Right lobe of liver (tissue), 6 donors: ENCODE measurements around the gene SMIM26. TPM values are rescaled to one million over a fixed set of nuclear protein-coding genes. Genes with fewer than 3 reads are reported as not detected.

ENCODE experiments used
- ATAC-seq, 4 donors: fragments of 200-7000 bp; cut with Tn5 transposase; one replicate each; pipeline ENCODE4 v1.9.1; 2020; ENCODE audit warnings: mild to moderate bottlenecking in 4 of 4, moderate library complexity in 4 of 4
- DNase-seq, 3 donors: peaks; one replicate each; pipeline ENCODE4 v3.0.0-alpha.2; 2020
- H3K27ac ChIP-seq, 3 donors: fragments of 200-600 bp; one replicate each; pipeline ENCODE4 v1.8.0; 2022
- H3K27me3 ChIP-seq, 2 donors: fragments of 200-600 bp; one replicate each; pipeline ENCODE4 v1.8.0; 2022
- H3K36me3 ChIP-seq, 4 donors: fragments of 200-600 bp; sonication (generic) in 1 of 4; one replicate each; pipeline versions ENCODE4 v1.5.1 to v1.8.0; 2017 to 2022; ENCODE audit warnings: control low read depth in 1 of 4
- H3K4me1 ChIP-seq, 4 donors: fragments of 200-600 bp; sonication (generic) in 1 of 4; one replicate each; pipeline versions ENCODE4 v1.5.1 to v1.8.0; 2017 to 2022; ENCODE audit warnings: control low read depth in 1 of 4
- H3K4me3 ChIP-seq, 3 donors: fragments of 200-600 bp; one replicate each; pipeline ENCODE4 v1.8.0; 2022
- H3K9me3 ChIP-seq, 4 donors: fragments of 200-600 bp; sonication (generic) in 1 of 4; one replicate each; pipeline versions ENCODE4 v1.5.1 to v1.8.0; 2017 to 2022; ENCODE audit warnings: control low read depth in 1 of 4
- POLR2A ChIP-seq: fragments of 450-650 bp; IDR thresholded peaks from one replicate; pipeline ENCODE4 v1.6.1; 2017; ENCODE audit warnings: antibody characterized with exemption, mild to moderate bottlenecking
- WGBS: methylation state at CpG from one replicate; pipeline ENCODE4 v1.1.6; 2018; ENCODE audit warnings: low coverage, low lambda C conversion rate; ENCODE audit not compliant: insufficient coverage; ENCODE audit errors: missing lambda C conversion rate; 5-methylcytosine and 5-hydroxymethylcytosine counted together
- intact Hi-C, 2 donors: fragments of 100-400 bp; cut with DNase I; formaldehyde crosslinking; loops; one replicate each; pipeline versions ENCODE4 v1.11.2 to v1.14.1; 2022
- total RNA-seq, 6 experiments: library from RNA; depleted of rRNA in 2 of 6; stranded (reverse); fragments of >200 nt in 2 of 6; fragmentation: NEBNext Ultra II Directional in 3 of 6; extraction: Animal tissue kit (Norgen Biotek cat#: 25700) in 3 of 6; gene quantifications; one replicate each; pipeline versions ENCODE4 v1.1.0 to v1.2.4, GENCODE V29; 2016 to 2023
- TF ChIP-seq, protein P1 (sequence below), 4 donors: fragments of 200-600 bp in 3 of 4; fragments of 450-650 bp in 1 of 4; IDR thresholded peaks; one replicate each; pipeline versions ENCODE4 v1.5.1 to v1.8.0; 2016 to 2022; ENCODE audit warnings: antibody characterized with exemption in 4 of 4, mild to moderate bottlenecking in 2 of 4
- donor health status: DM: no; HTN: yes; CAD: no.
- donor health status: DM: no; HTN: no; CAD: no.
- donor health status: DM: no; HTN: no; CAD: no.
- donor health status: DM: no; HTN: yes; CAD: no.
- donor health status: DM: no; HTN: yes; CAD: no.

The SMIM26 gene
- total RNA-seq, 6 experiments from 2014 or later, result 38.5 to 104 (median 42.4) TPM

DNA sequence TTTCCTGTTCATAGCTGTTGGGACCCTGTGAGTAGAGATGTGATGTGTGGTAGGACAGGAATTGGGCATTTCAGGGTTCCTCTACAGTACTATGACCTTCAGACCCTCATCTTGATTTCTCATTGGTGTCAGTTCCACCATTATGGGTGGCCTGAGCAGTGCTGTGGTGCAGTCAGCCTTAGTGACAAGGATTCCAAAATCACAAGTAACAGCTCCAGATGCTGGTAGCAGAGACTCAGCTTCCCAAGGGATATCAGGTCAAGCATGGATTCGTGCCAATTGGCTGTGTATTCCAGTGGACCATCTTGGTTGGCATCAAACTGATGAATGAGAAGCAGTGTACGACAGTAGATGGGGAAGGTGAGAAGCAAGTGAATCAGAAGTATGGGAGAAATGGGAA, 3.8 kb downstream of the SMIM26 start:
- Histone ChIP-seq H3K27ac (no peak overlapping the region), H3K27me3 (no peaks in the 10 kb centered on the region), H3K4me3 (no peak overlapping the region), H3K36me3 (peaks cover 3 to 17% (median 7%) of the 10 kb centered on the region in 4 donors), H3K9me3 (no peaks in the 10 kb centered on the region), H3K4me1 (peaks cover 0 to 6% (median 2%) of the 10 kb centered on the region in 4 donors)
- WGBS, result 85% methylated on average over 2 of the region's 2 CpGs
- no peak for DNase-seq
- TF ChIP-seq POLR2A, result no peak
- TF ChIP-seq, protein P1, sequence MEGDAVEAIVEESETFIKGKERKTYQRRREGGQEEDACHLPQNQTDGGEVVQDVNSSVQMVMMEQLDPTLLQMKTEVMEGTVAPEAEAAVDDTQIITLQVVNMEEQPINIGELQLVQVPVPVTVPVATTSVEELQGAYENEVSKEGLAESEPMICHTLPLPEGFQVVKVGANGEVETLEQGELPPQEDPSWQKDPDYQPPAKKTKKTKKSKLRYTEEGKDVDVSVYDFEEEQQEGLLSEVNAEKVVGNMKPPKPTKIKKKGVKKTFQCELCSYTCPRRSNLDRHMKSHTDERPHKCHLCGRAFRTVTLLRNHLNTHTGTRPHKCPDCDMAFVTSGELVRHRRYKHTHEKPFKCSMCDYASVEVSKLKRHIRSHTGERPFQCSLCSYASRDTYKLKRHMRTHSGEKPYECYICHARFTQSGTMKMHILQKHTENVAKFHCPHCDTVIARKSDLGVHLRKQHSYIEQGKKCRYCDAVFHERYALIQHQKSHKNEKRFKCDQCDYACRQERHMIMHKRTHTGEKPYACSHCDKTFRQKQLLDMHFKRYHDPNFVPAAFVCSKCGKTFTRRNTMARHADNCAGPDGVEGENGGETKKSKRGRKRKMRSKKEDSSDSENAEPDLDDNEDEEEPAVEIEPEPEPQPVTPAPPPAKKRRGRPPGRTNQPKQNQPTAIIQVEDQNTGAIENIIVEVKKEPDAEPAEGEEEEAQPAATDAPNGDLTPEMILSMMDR (IDR thresholded peaks at IDR 0.05), result no peak
- no peak for ATAC-seq
- intact Hi-C loops, result no loop called here

DNA sequence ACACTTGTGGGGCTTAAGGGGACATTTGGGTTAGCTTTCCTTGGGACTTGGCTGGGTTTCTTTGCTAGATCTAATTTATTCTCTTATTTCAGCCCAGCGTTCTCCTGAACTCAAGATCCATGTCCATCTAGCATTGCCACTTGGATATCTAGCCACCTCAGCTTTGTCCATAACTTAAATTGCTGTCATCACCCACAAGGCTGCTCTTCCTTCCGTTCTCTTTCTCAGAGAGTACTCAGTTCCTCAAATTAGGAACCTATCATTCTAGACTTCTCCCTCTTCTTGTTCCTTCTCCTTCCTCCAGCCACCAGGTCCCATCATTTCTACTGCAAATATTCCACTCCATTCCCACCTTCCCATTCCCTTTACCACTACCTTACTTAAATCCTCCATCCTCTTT, 4.3 kb downstream of the SMIM26 start:
- ATAC-seq (no peak), DNase-seq (no peak)
- Histone ChIP-seq H3K4me3 (no peak overlapping the region), H3K4me1 (peaks cover 0 to 6% (median 2%) of the 10 kb centered on the region in 4 donors), H3K36me3 (peaks cover 3 to 17% (median 7%) of the 10 kb centered on the region in 4 donors), H3K27me3 (no peaks in the 10 kb centered on the region), H3K27ac (no peak overlapping the region), H3K9me3 (no peaks in the 10 kb centered on the region)
- no peak for TF ChIP-seq POLR2A
- TF ChIP-seq, protein P1 (IDR thresholded peaks at IDR 0.05), result no peak
- 73% methylated on average over 2 of the region's 2 CpGs for WGBS
- intact Hi-C loops, result no loop called here

DNA sequence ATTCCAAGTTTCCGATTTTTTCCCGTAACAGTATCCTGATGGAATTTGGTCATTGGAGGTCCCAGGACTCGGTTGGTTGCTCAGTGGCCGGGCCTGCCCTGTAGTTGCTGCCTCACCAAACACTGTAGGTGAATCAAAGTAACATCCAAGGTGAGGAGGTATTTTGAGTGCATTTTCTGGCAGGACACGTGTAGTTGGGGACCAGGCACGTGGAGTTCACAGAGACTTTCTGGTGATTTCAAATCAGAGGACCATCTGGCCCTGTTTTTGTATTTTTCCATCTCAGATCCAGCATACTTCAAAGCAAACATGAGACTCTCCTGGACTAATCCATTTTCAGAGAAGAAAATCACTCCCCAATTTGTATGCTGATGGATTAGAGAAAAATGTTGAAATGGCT, 10.7 kb downstream of the SMIM26 start:
- no peak overlapping the region for H3K27ac ChIP-seq
- WGBS, result 71% methylated on average over 3 of the region's 6 CpGs
- no peaks in the 10 kb centered on the region for H3K4me1 ChIP-seq
- intact Hi-C loops, result no loop called here
- no peaks in the 10 kb centered on the region for H3K9me3 ChIP-seq
- no peak for DNase-seq
- no peaks in the 10 kb centered on the region for H3K36me3 ChIP-seq
- no peak overlapping the region for H3K4me3 ChIP-seq
- no peak for TF ChIP-seq POLR2A
- TF ChIP-seq, protein P1 (IDR thresholded peaks at IDR 0.05), result no peak
- no peak for ATAC-seq
- H3K27me3 ChIP-seq, result no peaks in the 10 kb centered on the region

DNA sequence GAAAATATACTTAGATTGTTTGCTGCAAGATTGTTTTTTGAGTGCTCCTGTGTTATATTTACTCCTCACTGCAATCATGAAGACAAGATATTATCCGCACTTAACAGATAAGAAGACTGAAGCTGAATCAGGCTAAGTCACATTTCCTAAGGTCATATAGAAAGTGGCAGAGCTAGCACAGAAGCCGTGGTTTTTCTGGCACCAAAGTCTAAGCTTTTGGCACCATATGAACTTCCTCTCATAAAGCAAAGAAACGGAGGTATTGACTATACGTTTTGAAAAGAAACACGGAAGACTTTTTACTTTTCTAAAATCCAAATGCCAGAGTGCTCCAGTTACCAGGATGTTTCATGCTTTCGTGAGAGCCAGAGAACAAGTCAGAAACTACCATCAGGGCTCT, 11.3 kb downstream of the SMIM26 start:
- no peaks in the 10 kb centered on the region for H3K4me1 ChIP-seq
- DNase-seq (no peak), ATAC-seq (no peak)
- no peak overlapping the region for H3K4me3 ChIP-seq
- no peak overlapping the region for H3K27ac ChIP-seq
- no peaks in the 10 kb centered on the region for H3K36me3 ChIP-seq
- no peaks in the 10 kb centered on the region for H3K27me3 ChIP-seq
- no peaks in the 10 kb centered on the region for H3K9me3 ChIP-seq
- WGBS, result 45% methylated on average over 6 of the region's 6 CpGs
- TF ChIP-seq POLR2A, result no peak
- TF ChIP-seq, protein P1 (IDR thresholded peaks at IDR 0.05), result no peak
- intact Hi-C loops, result no loop called here

DNA sequence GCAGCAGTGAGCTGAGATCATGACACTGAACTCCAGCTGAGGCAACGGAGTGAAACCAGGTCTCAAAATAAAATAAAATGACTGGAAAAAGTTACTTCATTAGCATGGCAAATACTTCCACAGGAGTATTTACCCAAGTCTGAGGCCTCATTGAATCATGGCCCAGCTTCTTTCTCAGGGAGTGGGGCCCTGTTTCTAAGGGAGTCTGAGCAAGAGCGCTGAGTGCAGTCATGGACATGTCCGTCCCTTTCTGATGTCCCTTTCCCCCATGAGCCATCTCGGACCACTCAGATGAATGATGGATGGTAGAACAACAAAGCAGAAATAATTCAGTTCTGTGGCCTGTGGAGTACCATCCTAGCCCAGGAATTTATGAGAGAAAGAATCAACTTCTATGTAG, 12.8 kb downstream of the SMIM26 start:
- Histone ChIP-seq H3K36me3 (no peaks in the 10 kb centered on the region), H3K27ac (no peak overlapping the region), H3K27me3 (no peaks in the 10 kb centered on the region), H3K4me1 (no peaks in the 10 kb centered on the region), H3K4me3 (no peak overlapping the region), H3K9me3 (no peaks in the 10 kb centered on the region)
- intact Hi-C loops, result no loop called here
- no peak for ATAC-seq
- WGBS, result 93% methylated on average over 4 of the region's 4 CpGs
- DNase-seq, result no peak
- no peak for TF ChIP-seq POLR2A
- TF ChIP-seq, protein P1 (IDR thresholded peaks at IDR 0.05), result no peak
